ENCODE measurements around the gene UAP1. TPM values are rescaled to one million over a fixed set of nuclear protein-coding genes. Genes with fewer than 3 reads are reported as not detected.
"Not testable (repeated sequence)": the region's sequence is repeated elsewhere in the genome, so short reads cannot be mapped to it uniquely, and the experiment has no call there.

UAP1 gene
- total RNA-seq, 2 experiments from 2014 or later = 28.9 to 32.2 TPM

DNA sequence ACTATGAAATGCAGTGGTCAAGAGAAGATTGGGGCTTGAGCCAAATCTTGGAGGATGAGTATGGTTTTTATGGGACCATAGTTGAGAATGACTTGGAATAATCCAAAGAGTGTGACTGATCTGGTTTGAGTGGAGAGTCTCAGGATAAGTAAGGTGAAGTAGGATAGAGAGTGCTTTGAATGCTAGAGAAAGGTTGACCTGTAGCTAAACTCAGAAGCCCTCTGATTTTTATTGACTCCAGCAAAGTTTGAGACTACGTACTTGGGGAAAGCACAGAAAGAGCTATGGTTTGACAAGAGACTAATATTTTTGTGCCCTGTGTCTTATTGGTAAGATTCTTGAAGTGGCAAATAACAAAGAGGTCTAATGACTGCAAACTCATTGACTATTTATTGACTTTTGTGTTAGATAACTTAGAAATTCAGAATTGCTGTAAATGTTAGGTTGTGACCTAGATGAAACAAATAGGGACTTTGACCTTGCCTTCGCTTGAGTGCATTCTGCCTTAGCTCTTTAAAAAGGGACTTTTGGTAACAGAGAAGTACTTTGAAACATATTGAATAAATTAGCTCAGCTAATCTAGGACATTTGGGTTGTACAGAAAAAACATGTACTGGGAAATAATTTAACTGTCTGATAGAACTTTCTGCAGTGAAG lies 35.1 kb downstream of the UAP1 start:
- ChIA-PET CTCF (interaction anchor here (0.9 kb wide), 1 partner anchor 17 kb away, joined by 9 read pairs; no protein-coding TSS in a partner anchor), POLR2A (no interaction called here)
- Mint-ChIP-seq H3K36me3 (peaks cover 47% of the 10 kb centered on the region), H3K27ac (no peak overlapping the region), H3K4me1 (ENCODE audit: low read depth) (no peaks in the 10 kb centered on the region), H3K9me3 (no peaks in the 10 kb centered on the region), H3K27me3 (no peaks in the 10 kb centered on the region), H3K4me3 (no peak overlapping the region)
- no peak for DNase-seq
- intact Hi-C loops (cut with micrococcal nuclease) = no loop called here

- Mint-ChIP-seq H3K27me3 (no peaks in the 10 kb centered on the region), H3K4me1 (ENCODE audit: low read depth) (no peaks in the 10 kb centered on the region), H3K27ac (no peak overlapping the region), H3K36me3 (peaks cover 44% of the 10 kb centered on the region), H3K9me3 (no peaks in the 10 kb centered on the region), H3K4me3 (no peak overlapping the region)
- intact Hi-C loops (cut with micrococcal nuclease) = no loop called here
- POLR2A ChIA-PET = no interaction called here
- CTCF ChIA-PET = interaction anchor here (0.6 to 1.9 kb wide), 2 partner anchors 14 to 59 kb away, joined by 3 to 6 read pairs; no protein-coding TSS in a partner anchor
- no peak for DNase-seq
These were observed 37.9 kb downstream of the UAP1 start for GRCh38 chr1:162599451-162599850.

- intact Hi-C loops (cut with micrococcal nuclease); CTCF ChIA-PET: not testable (repeated sequence)
These were observed 41.6 kb downstream of the UAP1 start for GRCh38 chr1:162603117-162603516.

GRCh38 chr1:162605225-162605927 lies 43.9 kb downstream of the UAP1 start:
- intact Hi-C loops (cut with micrococcal nuclease) = no loop called here
- CTCF ChIA-PET = interaction anchor here (1.0 kb wide), 1 partner anchor 8 kb away, joined by 4 read pairs; no protein-coding TSS in a partner anchor
- DNase-seq = no peak
- Mint-ChIP-seq H3K4me1 (ENCODE audit: low read depth) (no peaks in the 10 kb centered on the region), H3K9me3 (no peaks in the 10 kb centered on the region), H3K27ac (no peak overlapping the region), H3K36me3 (peaks cover 25% of the 10 kb centered on the region), H3K4me3 (no peak overlapping the region), H3K27me3 (no peaks in the 10 kb centered on the region)
- POLR2A ChIA-PET = no interaction called here

More at GRCh38 chr1:162603117-162603516, 41.6 kb downstream of the UAP1 start:
- H3K4me1 Mint-ChIP-seq (ENCODE audit: low read depth); POLR2A ChIA-PET; H3K27me3 Mint-ChIP-seq; DNase-seq; H3K27ac Mint-ChIP-seq; H3K4me3 Mint-ChIP-seq; H3K9me3 Mint-ChIP-seq: not testable (repeated sequence)
- H3K36me3 Mint-ChIP-seq = peaks cover 36% of the 10 kb centered on the region

DNA sequence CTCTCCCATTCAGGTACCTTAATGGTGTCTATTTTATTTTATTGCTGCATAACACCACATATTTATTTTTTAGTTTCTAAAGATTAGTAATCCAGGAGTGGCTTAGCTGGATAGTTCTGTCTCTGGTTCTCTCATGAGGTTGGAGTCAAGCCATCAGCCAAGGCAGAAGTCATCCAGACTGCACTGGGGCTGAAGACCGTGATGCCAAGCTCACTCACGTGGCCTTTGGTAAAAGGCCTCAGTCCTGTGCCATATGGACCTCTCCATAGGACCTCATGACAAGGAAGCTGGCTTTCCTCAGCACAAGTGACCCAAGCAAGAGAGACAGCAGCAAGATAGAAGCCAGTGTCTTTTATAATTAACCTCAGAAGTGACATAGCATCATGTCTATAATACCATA lies 47.8 kb downstream of the UAP1 start:
- Mint-ChIP-seq H3K4me3 (no peak overlapping the region), H3K27me3 (no peaks in the 10 kb centered on the region), H3K36me3 (peaks cover 2% of the 10 kb centered on the region), H3K27ac (no peak overlapping the region), H3K9me3 (no peaks in the 10 kb centered on the region), H3K4me1 (ENCODE audit: low read depth) (no peaks in the 10 kb centered on the region)
- CTCF ChIA-PET = no interaction called here
- no peak for DNase-seq
- intact Hi-C loops (cut with micrococcal nuclease) = no loop called here
- POLR2A ChIA-PET = no interaction called here

- intact Hi-C loops (cut with micrococcal nuclease) = no loop called here
- CTCF ChIA-PET = interaction anchor here (0.6 to 2.4 kb wide), 14 partner anchors 7 to 557 kb away, joined by 3 to 10 read pairs (median 4); no protein-coding TSS in a partner anchor
- Mint-ChIP-seq H3K4me3 (no peak overlapping the region), H3K27ac (no peak overlapping the region), H3K36me3 (peaks cover 12% of the 10 kb centered on the region), H3K4me1 (ENCODE audit: low read depth) (no peaks in the 10 kb centered on the region), H3K27me3 (no peaks in the 10 kb centered on the region), H3K9me3 (peaks cover 11% of the 10 kb centered on the region)
- POLR2A ChIA-PET = no interaction called here
- no peak for DNase-seq
These were observed 51.3 kb downstream of the UAP1 start for GRCh38 chr1:162612606-162613400.

- Mint-ChIP-seq H3K4me1 (ENCODE audit: low read depth) (no peaks in the 10 kb centered on the region), H3K27me3 (no peaks in the 10 kb centered on the region), H3K27ac (no peak overlapping the region), H3K4me3 (no peak overlapping the region), H3K9me3 (peaks cover 13% of the 10 kb centered on the region), H3K36me3 (peaks cover 12% of the 10 kb centered on the region)
- no peak for DNase-seq
- POLR2A ChIA-PET = no interaction called here
- CTCF ChIA-PET = no interaction called here
- intact Hi-C loops (cut with micrococcal nuclease) = no loop called here
These were observed 55.3 kb downstream of the UAP1 start for GRCh38 chr1:162616848-162617247.

DNA sequence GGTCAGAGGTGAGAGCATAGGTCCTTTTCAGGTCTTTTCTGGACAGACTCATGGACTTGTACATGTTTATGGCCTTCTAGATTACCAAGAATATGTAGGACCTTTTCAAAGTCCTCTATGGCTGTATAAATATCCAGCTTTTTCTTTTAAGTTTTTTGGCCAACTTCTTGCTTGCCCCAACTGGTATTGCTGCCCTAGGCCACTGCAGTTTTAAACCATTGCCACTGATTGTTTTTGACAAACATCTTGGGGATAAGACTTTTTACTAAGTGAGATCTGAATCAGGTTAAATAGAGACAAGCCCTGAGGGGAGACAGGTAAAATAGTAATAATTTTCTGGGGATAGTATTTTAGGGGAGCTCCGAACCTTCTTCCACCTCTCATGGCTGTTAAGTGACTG lies 56.0 kb downstream of the UAP1 start:
- H3K27me3 Mint-ChIP-seq = no peaks in the 10 kb centered on the region
- peaks cover 13% of the 10 kb centered on the region for H3K9me3 Mint-ChIP-seq
- intact Hi-C loops (cut with micrococcal nuclease) = no loop called here
- no peaks in the 10 kb centered on the region for H3K4me1 Mint-ChIP-seq (ENCODE audit: low read depth)
- no peak overlapping the region for H3K27ac Mint-ChIP-seq
- ChIA-PET CTCF (interaction anchor here (0.7 kb wide), 1 partner anchor 13 kb away, joined by 3 read pairs; no protein-coding TSS in a partner anchor), POLR2A (interaction anchor here (0.6 kb wide), 1 partner anchor 321 kb away, joined by 6 read pairs; no protein-coding TSS in a partner anchor)
- DNase-seq = no peak
- H3K4me3 Mint-ChIP-seq = no peak overlapping the region
- peaks cover 12% of the 10 kb centered on the region for H3K36me3 Mint-ChIP-seq

DNA sequence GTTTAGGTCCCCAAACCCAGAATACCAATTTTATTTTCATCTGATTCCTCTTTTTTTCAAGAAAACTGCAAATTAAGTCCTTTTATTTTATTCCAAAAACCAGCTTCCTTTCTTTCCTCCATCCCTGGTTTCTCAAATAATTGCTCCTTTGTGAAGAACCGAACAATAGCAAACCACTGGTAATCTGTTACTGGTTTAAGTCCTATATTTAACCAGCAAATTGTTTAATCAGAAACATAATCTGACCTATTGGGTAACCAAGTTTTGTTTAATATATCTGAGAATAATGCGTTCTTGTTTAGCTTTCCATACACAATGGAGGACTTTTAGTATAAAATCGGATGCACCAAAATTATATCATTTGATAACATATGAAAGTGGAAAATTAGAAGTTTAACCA lies 57.6 kb downstream of the UAP1 start:
- ChIA-PET CTCF (no interaction called here), POLR2A (no interaction called here)
- Mint-ChIP-seq H3K27ac (no peak overlapping the region), H3K4me3 (no peak overlapping the region), H3K4me1 (ENCODE audit: low read depth) (no peaks in the 10 kb centered on the region), H3K9me3 (peaks cover 13% of the 10 kb centered on the region), H3K27me3 (peaks cover 2% of the 10 kb centered on the region), H3K36me3 (peaks cover 12% of the 10 kb centered on the region)
- DNase-seq = no peak
- intact Hi-C loops (cut with micrococcal nuclease) = no loop called here

- intact Hi-C loops (cut with micrococcal nuclease) = no loop called here
- H3K4me3 Mint-ChIP-seq = no peak overlapping the region
- peaks cover 1% of the 10 kb centered on the region for H3K4me1 Mint-ChIP-seq (ENCODE audit: low read depth)
- DNase-seq = no peak
- H3K27me3 Mint-ChIP-seq = peaks cover 2% of the 10 kb centered on the region
- POLR2A ChIA-PET = no interaction called here
- no peak overlapping the region for H3K27ac Mint-ChIP-seq
- peaks cover 12% of the 10 kb centered on the region for H3K36me3 Mint-ChIP-seq
- H3K9me3 Mint-ChIP-seq = peaks cover 13% of the 10 kb centered on the region
- CTCF ChIA-PET = no interaction called here
These were observed 59.7 kb downstream of the UAP1 start for GRCh38 chr1:162621256-162621655.

GRCh38 chr1:162625679-162626078 lies 64.2 kb downstream of the UAP1 start:
- H3K4me3 Mint-ChIP-seq = no peak overlapping the region
- POLR2A ChIA-PET = no interaction called here
- H3K9me3 Mint-ChIP-seq = no peaks in the 10 kb centered on the region
- CTCF ChIA-PET = no interaction called here
- H3K27ac Mint-ChIP-seq = no peak overlapping the region
- no peaks in the 10 kb centered on the region for H3K36me3 Mint-ChIP-seq
- H3K4me1 Mint-ChIP-seq (ENCODE audit: low read depth) = peaks cover 6% of the 10 kb centered on the region
- peaks cover 7% of the 10 kb centered on the region for H3K27me3 Mint-ChIP-seq
- intact Hi-C loops (cut with micrococcal nuclease) = no loop called here
- DNase-seq = no peak

- ChIA-PET CTCF (no interaction called here), POLR2A (no interaction called here)
- Mint-ChIP-seq H3K4me1 (ENCODE audit: low read depth) (peaks cover 6% of the 10 kb centered on the region), H3K36me3 (no peaks in the 10 kb centered on the region), H3K27ac (no peak overlapping the region), H3K9me3 (no peaks in the 10 kb centered on the region), H3K4me3 (no peak overlapping the region), H3K27me3 (peaks cover 7% of the 10 kb centered on the region)
- intact Hi-C loops (cut with micrococcal nuclease) = no loop called here
- DNase-seq = no peak
These were observed 64.6 kb downstream of the UAP1 start for GRCh38 chr1:162626094-162626493.

All from activated CD4-positive, alpha-beta memory T cell treated with anti-CD3 and anti-CD28 coated beads for 36 hours (primary cell).